HG02763 (cell line): Measurements from ENCODE around the gene YIPF3.
"Not testable (repeated sequence)": the region's sequence is repeated elsewhere in the genome, so short reads cannot be mapped to it uniquely, and the experiment has no call there.

Source experiments
- ATAC-seq: cut with Tn5 transposase; IDR thresholded peaks from one replicate; pipeline ENCODE4 v1.9.1; 2021; ENCODE audit warnings: mild to moderate bottlenecking, moderate library complexity; ENCODE audit not compliant: unreplicated experiment

The YIPF3 gene

DNA sequence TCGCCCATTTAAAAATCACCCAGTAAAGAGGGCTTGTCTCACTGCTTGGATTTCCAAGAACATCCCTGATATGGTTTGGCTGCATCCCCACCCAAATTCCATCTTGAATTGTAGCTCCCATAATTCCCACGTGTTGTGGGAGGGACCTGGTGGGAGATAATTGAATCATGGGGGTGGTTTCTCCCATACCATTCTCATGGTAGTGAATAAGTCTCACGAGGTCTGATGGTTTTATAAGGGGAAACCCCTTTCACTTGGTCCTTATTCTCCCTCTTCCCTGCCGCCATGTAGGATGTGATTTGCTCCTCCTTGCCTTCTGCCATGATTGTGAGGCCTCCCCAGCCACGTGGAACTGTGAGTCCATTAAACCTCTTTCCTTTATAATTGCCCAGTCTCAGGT, 49.5 kb downstream of the YIPF3 start:
- ATAC-seq: not testable (repeated sequence)

- no peak for ATAC-seq
Measured at GRCh38 chr6:43465948-43466347, 50.8 kb downstream of the YIPF3 start.

DNA sequence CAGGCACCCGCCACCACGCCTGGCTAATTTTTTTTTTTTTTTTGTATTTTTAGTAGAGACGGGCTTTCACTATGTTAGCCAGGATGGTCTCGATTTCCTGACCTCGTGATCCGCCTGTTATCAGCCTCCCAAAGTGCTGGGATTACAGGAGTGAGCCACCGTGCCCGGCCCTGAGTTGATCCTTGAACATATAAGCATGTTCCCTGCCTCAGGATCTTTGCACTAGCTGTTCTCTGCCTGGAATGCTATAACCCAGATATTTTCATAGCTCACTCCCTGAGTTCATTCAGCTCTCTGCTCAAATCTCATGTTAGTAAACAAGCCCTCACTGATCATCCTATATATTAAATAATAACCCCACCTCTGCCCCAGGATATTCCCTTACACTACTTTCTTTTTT, 52.4 kb downstream of the YIPF3 start:
- no peak for ATAC-seq

DNA sequence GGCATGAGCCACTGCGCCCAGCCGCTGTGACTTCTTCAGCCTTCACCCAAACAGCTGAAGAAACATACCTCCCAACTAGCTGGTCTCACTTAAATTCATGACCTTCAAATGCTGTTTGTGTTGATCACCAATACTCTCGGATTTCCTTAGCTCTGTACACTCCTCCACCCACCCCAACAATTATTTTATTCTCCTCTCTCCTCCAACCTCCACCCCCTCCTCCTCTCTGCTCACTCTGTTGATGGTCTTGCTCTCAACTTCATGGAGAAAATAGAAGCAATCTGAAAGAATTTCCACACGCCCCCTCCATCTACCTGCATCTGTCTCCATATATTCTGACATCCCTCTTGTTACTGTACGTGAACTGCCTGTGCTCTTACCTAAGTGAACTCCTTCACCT, 54.8 kb downstream of the YIPF3 start:
- ATAC-seq: no peak
